Amygdala (tissue), 56 donors: ENCODE results near the gene MTA1.

Experiments used
- DNase-seq, 56 donors: peaks; one replicate each; lab custom pipeline; 2025; lab: John Stamatoyannopoulos, UW

MTA1 gene

GRCh38 chr14:105471823-105472485, 52.3 kb downstream of the MTA1 start:
- no peak for DNase-seq

GRCh38 chr14:105472486-105472991, 52.9 kb downstream of the MTA1 start:
- DNase-seq = no peak

GRCh38 chr14:105473033-105473676, 53.5 kb downstream of the MTA1 start:
- peak in 1 of 56 donors; percentile 17 for DNase-seq

- DNase-seq = peak in 37 of 56 donors; percentile 17 to 79 (median 49)
Observed at GRCh38 chr14:105473677-105474482, 54.3 kb downstream of the MTA1 start.

GRCh38 chr14:105474483-105475268, 55.0 kb downstream of the MTA1 start, which contains the start of gene CRIP2:
CRIP2 (plus strand) TSS chr14:105474821; CDS start chr14:105474863, 42 bp downstream.
- peak in 7 of 56 donors; percentile 28 to 57 (median 40) for DNase-seq

GRCh38 chr14:105475269-105476096, 55.9 kb downstream of the MTA1 start:
- DNase-seq = peak in 4 of 56 donors; percentile 39 to 62 (median 50)

GRCh38 chr14:105476097-105476830, 56.6 kb downstream of the MTA1 start:
- peak in 55 of 56 donors; percentile 45 to 90 (median 81) for DNase-seq

GRCh38 chr14:105476831-105477659, 57.4 kb downstream of the MTA1 start:
- DNase-seq = no peak

- DNase-seq = peak in 2 of 56 donors; percentile 16 to 25
Observed at GRCh38 chr14:105477660-105478397, 58.2 kb downstream of the MTA1 start.

GRCh38 chr14:105478398-105479251, 59.0 kb downstream of the MTA1 start:
- no peak for DNase-seq

- peak in 4 of 56 donors; percentile 23 to 28 (median 25) for DNase-seq
Observed at GRCh38 chr14:105479431-105480158, 60.0 kb downstream of the MTA1 start.

GRCh38 chr14:105480199-105480746, 60.6 kb downstream of the MTA1 start:
- no peak for DNase-seq

- peak; percentile 53 to 98 (median 88) for DNase-seq
Observed at GRCh38 chr14:105480807-105481801, 61.5 kb downstream of the MTA1 start.
